EL (cell line): Measurements from ENCODE around the gene HECTD1.
A peak's percentile ranks its signal among the peaks of the same experiment; 100 is the strongest.
"Not testable (repeated sequence)": the region's sequence is repeated elsewhere in the genome, so short reads cannot be mapped to it uniquely, and the experiment has no call there.

Experiments
- DNase-seq: peaks from one replicate; pipeline ENCODE4 v3.0.0-alpha.2; 2016

Gene HECTD1

DNA sequence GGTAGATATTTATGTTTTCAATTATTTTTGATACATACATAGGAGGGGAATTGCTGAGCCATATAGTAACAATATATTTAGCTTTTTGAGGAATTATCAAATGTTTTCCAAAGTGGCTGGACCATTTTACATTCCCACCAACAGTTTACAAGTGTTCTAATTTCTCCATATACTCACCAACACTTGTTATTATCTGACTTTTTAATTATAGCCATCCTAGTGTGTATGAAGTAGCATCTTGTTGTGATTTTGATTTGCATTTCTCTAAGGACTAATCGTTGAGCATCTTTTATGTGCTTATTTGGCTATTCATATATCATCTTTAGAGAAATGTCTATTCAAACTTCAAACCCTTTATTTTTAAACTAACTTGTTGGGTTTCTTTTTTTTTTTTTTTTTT, 17.2 kb upstream of the HECTD1 start:
- DNase-seq = no peak

DNA sequence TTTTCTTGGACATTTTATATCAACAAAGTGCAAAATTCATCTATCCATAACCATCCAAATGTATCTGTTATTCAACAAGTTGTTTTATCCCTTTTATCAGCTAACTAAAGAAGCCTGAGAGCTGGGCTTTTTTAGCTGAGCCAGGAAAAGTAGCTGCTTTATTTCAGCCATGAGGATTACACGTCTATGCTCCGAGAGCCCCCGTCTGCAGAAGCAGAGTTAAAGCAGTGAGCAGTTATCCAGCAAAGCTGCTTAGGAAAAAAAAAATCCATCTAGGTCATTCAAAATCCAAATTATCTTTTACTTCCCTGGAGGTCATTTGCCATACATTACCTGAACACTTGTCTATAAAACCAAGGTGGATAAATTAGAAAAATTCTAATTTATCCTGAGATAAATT, 15.7 kb upstream of the HECTD1 start:
- no peak for DNase-seq

DNA sequence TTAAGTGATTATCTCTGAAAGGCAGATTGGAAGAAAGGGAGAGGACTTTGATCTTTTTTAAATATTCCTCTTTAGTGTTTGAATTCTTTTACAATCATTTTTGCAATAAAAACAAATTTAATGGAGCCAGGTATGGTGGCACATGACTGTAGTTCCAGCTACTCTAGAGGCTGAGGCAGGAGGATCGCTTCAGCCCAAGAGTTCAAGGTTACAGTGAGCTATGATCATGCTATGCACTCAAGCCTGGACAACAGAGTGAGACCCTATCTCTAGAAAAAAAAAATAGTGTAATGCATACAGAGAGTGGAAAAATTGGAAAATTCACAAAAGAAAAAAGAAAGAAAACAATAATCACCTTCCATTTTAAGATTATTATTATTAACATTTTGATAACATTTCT, 15.2 kb upstream of the HECTD1 start:
- DNase-seq = no peak

DNA sequence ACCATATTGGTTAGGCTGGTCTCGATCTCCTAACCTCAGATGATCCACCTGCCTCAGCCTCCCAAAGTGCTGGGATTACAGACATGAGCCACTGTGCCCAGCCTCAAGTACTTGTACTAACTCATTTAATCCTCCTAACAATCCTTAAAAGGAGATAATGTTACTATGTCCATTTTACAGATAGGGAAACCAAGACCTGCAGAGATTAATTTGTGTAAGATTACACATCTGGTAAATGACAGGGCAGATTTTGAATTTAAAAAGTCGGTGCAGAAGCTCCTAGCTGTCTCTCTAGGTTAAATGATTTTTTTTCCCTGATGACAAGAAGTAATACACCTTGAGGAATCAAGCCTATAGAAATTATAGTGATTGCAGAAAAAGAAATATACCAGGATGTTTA, 13.7 kb upstream of the HECTD1 start:
- DNase-seq = no peak

DNA sequence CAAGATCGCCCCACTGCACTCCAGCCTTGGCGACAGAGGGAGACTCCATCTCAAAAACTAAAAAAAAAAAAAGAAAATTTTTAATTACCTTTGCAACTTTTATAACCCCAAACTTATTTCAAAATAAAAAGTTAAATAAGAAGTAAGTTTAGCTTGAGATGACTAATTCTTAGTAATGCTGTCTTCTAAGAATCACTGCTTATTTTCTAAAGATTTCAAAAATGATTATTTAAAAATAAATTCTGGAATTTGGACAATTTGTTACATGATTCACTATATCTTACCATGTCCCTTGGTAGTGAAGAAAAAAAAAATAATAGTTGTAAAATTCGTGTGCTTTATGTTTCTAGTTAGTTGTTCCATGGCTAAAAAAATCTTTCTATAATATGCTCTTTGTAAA, 11.6 kb upstream of the HECTD1 start:
- no peak for DNase-seq

DNA sequence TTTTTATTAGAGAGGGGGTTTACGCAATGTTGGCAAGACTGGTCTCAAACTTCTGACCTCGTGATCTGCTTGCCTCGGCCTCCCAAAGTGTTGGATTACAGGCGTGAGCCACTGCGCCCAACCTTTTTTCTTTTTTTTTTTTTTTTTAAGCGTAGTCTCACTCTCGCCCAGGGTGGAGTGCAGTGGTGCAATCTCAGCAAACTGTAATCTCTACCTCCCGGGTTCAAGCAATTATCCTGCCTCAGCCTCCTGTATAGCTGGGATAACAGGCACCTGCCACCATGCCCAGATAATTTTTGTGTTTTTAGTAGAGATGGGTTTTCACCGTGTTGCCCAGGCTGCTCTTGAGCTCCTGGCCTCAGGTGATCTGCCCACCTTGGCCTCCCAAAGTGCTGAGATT, 8.8 kb upstream of the HECTD1 start:
- DNase-seq = no peak

DNA sequence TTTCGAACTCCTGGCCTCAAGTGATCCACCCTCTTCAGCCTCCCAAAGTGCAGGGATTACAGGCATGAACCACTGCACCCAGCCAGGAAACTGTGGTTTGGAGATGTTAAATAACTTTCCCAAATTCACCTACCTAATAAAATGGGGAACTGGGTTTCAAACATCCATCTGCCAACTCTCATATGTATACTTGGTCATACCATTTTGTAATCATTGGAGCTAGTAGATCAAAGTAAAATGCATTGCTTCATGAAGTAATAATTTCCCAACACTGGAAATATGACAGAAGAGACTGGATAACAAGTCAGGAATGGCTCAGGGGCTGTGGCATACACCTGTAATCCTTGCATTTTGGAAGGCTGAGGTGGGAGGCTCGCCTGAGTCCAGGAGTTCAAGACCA, 5.3 kb upstream of the HECTD1 start:
- DNase-seq = no peak

- no peak for DNase-seq
Observed at GRCh38 chr14:31209605-31210004, 2.0 kb upstream of the HECTD1 start.

DNA sequence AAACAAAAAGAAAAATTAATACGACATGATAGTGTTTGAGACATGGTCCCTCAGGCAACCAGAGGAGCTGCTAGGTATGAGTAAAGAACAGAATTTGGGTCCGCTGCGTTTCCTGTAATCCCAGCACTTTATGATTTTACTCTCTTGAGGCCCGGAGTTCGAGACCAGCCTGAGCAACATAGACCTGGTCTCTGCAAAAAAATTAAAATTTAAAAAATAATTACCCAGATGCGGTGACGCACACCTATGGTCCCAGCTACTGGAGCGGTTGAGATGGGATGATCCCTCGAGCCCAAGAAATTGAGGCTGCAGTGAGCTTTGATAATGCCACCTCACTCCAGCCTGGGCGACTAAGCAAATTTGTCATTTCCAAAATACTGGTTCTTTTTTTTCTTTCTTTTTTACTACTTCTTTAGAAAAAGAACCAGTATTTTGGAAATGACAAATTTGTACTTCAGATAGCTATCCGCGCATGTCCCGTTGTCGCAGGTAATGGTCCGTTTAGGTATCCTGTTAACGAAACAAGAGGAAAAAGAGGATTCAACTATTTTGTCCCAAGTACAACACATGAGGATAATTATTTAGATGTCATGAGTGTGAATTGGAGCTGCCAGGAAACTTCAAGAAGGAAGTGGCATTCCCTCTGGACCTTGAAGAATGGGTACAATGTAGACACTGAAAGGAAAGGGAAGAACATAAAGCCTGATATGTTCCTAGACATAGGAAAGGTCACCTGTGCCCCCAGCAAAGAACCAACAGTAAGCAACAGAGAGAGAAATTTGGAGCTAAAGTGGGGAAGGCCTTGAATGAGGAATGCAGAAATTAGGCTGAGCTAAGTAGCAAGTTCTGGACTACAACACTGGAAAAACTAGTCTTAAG, 1.2 kb upstream of the HECTD1 start:
- DNase-seq = no peak

GRCh38 chr14:31207287-31207754, 272 bp downstream of the HECTD1 start:
- DNase-seq = no peak

GRCh38 chr14:31206536-31207286, 882 bp downstream of the HECTD1 start:
- DNase-seq = peak; percentile 41

DNA sequence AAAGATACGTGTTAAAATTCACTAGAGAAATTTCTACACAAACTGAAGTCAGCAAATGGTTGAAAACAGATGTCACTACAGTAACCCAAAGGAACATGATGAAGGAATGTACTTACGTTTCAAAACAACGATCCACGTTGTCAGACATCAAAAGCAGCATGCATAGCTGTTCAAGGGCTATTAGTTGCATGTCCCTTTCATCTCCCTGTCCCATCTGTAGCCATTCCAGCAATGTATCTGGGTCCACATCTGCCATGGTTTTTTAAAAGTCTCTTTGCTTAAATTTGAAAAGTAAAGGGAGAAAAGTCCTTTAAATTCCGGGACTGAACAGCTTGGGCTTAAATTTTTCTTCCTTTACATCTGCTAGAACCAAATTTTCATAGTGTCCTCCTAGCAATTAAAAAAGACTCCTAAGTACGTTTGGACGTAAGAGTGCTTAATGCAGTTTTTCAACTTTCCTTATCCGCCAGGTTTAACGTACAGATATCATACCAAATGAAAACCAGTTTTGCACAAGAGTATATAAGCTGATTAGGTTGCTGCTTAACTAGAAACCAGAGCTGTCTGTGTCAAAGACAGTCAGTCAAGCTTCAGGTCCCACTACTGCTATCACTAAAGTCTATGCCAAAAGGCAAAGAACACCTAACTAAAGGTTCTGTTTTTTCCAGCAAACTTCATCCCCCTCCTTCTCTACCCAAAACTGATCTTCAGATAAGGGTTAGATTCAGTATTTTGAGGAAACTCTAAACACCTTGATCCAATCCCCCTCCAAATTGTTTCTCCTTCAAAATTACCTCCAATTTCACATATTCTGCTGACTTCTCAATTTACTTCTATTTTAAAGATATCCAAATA, 1.7 kb downstream of the HECTD1 start:
- DNase-seq = peak; percentile 77

- no peak for DNase-seq
Observed at GRCh38 chr14:31204593-31205534, 2.7 kb downstream of the HECTD1 start.

DNA sequence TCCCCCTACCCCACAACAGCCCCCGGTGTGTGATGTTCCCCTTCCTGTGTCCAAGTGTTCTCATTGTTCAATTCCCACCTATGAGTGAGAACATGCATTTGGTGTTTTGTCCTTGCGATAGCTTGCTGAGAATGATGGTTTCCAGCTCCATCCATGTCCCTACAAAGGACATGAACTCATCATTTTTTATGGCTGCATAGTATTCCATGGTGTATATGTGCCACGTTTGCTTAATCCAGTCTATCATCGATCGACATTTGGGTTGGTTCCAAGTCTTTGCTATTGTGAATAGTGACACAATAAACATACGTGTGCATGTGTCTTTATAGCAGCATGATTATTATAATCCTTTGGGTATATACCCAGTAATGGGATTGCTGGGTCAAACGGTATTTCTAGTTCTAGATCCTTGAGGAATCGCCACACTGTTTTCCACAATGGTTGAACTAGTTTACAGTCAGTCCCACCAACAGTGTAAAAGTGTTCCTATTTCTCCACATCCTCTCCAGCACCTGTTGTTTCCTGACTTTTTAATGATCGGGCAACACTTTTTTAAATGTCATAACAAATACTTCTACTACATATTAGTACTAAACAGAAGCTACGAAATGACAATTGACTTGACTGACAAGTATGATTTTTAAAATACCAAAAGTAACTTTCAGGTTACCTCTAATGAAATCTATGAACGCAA, 3.5 kb downstream of the HECTD1 start:
- DNase-seq = not testable (repeated sequence)

DNA sequence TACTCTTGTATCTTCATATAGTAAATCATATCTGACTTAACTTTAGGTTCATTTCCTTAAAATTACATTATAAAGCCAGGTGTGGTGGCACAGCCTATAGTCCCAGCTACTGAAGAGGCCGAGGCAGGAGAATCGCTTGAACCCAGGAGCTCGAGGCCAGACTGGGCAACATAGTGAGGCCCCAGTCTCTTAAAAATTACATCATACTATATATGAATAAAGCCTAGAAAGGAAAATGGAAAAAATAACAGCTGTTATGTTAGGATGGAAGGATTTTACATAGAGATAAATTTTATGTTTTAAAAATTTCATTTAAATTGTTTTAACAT, 4.2 kb downstream of the HECTD1 start:
- no peak for DNase-seq

DNA sequence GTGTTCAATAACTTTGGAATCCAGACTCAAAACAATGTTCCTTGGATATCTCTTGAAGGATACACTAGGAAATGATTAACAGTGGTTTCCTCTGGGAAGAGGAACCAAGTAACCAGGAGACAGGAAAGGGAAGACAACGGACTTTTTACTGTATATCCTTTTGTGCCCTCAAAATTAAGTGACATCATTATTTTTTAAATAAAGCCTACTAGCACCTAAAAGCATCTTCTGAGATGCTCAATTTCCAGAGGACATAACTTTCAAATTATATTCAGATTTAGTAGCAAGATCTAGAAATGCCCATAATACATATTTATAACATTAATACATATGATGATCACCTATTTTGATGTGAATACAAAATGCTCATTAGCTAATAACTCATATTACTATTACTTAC, 6.5 kb downstream of the HECTD1 start:
- DNase-seq = no peak

DNA sequence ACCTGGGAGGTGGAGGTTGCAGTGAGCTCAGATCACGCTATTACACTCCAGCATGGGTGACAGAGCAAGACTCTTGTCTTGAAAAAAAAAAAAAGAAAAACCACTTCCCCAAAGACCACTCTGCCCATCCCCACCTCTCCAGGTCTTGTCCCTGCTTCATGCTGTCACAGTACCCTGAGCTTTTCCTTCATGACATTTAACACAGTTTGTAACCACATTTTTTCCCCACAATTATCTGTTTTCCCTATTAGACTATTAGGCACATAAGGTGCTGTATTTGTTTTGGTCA, 6.9 kb downstream of the HECTD1 start:
- DNase-seq = no peak

GRCh38 chr14:31197671-31198070, 9.9 kb downstream of the HECTD1 start:
- no peak for DNase-seq

- no peak for DNase-seq
Observed at GRCh38 chr14:31196839-31197492, 10.6 kb downstream of the HECTD1 start.

GRCh38 chr14:31194661-31195060, 12.9 kb downstream of the HECTD1 start:
- peak; percentile 13 for DNase-seq

GRCh38 chr14:31194095-31194494, 13.5 kb downstream of the HECTD1 start:
- DNase-seq = peak; percentile 20
